Measurements from ENCODE around the gene TRPM7. TPM values are rescaled to one million over a fixed set of nuclear protein-coding genes. Genes with fewer than 3 reads are reported as not detected.
"Not testable (repeated sequence)": the region's sequence is repeated elsewhere in the genome, so short reads cannot be mapped to it uniquely, and the experiment has no call there.

Gene TRPM7
- total and polyA plus RNA-seq, 12 donors, result 6.7 to 42.4 (median 28.1) TPM

DNA sequence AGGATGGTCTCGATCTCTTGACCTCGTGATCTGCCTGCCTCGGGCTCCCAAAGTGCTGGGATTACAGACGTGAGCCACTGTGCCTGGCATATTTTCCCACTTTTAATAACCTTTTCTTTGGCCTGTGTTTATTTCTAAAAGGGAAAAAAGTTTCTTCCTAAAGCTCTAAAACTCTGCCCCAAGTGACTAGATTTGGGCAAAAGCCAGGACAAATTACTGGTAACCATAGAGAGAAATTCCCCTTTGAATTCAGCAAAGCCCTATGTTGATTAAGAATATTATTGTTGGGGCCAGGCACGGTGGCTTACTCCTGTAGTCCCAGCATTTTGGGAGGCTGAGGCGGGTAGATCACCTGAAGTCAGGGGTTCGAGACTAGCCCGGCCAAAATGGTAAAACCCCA is 11.5 kb upstream of the TRPM7 start:
- WGBS, 2 donors, result 76 to 84% methylated on average over 8 of the region's 8 CpGs
- intact Hi-C loops (cut with DNase I), result no loop called here
- no peak for DNase-seq

DNA sequence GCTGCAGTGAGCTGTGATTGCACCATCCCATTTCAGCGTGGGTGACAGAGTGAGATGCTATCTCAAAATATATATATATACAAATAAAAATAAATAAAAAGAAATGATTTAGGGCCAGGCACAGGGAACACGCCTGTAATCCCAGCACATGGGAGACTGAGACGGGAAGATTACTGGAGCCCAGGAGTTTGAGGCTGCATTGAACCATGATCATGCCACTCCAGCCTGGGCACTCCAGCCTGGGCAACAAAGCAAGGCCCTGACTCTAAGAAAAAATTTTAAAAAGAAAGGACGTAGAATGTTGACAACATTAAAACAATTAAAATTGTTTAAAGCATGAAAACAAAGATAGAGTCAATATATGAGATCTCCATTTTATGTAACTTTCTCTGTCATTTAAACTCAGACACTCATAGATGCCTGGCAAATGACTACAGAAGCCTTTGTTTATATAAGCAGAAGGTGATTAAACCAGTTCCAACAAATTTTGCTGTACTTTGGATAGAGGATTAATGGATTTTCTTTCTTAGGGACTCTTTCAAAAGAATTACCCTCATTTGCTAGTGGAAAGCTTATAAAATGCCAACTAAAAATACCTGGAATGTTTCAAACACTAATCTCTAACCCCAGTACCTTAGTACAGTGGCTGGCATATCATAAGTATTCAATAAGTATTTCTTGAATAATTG is 10.7 kb upstream of the TRPM7 start:
- Histone ChIP-seq H3K9me3 (no peaks in the 10 kb centered on the region), H3K4me1 (no peaks in the 10 kb centered on the region), H3K27me3 (no peaks in the 10 kb centered on the region), H3K36me3 (peaks cover 0 to 28% (median 0%) of the 10 kb centered on the region in 9 donors), H3K27ac (no peak overlapping the region), H3K4me3 (no peak overlapping the region)
- DNase-seq (no peak), ATAC-seq (no peak)
- 97 to 98% methylated on average over 4 of the region's 4 CpGs for WGBS, 2 donors
- TF ChIP-seq, protein P1, sequence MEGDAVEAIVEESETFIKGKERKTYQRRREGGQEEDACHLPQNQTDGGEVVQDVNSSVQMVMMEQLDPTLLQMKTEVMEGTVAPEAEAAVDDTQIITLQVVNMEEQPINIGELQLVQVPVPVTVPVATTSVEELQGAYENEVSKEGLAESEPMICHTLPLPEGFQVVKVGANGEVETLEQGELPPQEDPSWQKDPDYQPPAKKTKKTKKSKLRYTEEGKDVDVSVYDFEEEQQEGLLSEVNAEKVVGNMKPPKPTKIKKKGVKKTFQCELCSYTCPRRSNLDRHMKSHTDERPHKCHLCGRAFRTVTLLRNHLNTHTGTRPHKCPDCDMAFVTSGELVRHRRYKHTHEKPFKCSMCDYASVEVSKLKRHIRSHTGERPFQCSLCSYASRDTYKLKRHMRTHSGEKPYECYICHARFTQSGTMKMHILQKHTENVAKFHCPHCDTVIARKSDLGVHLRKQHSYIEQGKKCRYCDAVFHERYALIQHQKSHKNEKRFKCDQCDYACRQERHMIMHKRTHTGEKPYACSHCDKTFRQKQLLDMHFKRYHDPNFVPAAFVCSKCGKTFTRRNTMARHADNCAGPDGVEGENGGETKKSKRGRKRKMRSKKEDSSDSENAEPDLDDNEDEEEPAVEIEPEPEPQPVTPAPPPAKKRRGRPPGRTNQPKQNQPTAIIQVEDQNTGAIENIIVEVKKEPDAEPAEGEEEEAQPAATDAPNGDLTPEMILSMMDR (IDR thresholded peaks at IDR 0.05), result no peak
- intact Hi-C loops (cut with DNase I), result no loop called here

More for the DNA sequence above, 11.5 kb upstream of the TRPM7 start:
- TF ChIP-seq, protein P1 (IDR thresholded peaks at IDR 0.05), result no peak
- ATAC-seq, result no peak
- H3K4me3 ChIP-seq, result no peak overlapping the region
- peaks cover 0 to 33% (median 0%) of the 10 kb centered on the region in 9 donors for H3K36me3 ChIP-seq
- no peaks in the 10 kb centered on the region for H3K27me3 ChIP-seq
- H3K9me3 ChIP-seq, result no peaks in the 10 kb centered on the region
- H3K4me1 ChIP-seq, result no peaks in the 10 kb centered on the region
- no peak overlapping the region for H3K27ac ChIP-seq

DNA sequence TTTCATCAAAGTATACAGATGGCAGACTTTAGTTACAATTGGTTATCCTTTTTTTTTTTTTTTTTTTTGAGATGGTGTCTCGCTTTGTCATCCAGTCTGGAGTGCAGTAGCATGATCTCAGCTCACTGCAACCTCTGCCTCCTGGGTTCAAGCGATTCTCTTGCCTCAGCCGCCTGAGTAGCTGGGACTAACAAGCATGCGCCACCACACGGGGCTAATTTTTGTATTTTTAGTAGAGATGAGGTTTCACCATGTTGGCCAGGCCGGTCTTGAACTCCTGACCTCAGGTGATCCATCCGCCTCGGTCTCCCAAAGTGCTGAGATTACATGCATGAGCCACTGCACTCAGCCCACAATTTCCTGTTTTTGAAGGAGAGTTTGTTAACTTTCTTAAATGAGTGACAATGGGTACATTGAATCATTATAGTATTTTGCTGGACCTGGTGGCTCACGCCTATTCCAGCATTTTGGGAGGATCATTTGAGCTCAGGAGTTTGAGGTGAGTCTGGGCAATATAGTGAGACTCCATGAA is 8.1 kb upstream of the TRPM7 start:
- H3K9me3 ChIP-seq; H3K4me1 ChIP-seq; DNase-seq; H3K27me3 ChIP-seq; H3K27ac ChIP-seq; intact Hi-C loops (cut with DNase I); H3K36me3 ChIP-seq; ATAC-seq; H3K4me3 ChIP-seq: not testable (repeated sequence)
- 94 to 96% methylated on average over 9 of the region's 9 CpGs for WGBS, 2 donors

DNA sequence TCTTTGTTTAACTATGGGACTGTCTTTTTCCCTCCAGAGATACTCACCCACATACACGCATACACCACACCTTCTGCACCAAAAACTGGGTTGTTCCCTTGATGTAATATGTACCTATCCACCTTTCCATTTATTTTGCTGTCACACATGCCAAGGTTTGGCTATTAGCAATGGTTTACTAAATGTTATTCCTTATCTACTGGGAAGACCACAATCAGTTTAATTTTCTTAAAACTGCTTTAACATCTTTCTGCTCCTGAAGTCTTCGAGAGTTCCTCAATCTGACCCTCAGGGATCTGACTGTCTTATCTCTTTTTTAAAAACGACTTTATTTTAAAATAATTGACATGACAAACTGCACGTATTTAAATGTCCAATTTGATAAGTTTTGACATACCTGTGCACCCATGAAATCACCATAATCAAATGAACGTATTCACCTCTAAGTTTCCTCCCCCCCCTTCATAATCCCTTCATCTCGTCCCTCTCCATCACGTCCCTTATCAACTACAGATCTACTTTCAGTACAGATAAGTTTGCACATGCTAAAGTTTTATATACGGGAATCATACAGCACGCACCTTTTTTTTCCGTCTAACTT is 805 bp upstream of the TRPM7 start:
- 41 to 48% methylated on average over 10 of the region's 10 CpGs for WGBS, 2 donors
- Histone ChIP-seq H3K9me3 (no peaks in the 10 kb centered on the region), H3K4me1 (peaks cover 4 to 48% (median 34%) of the 10 kb centered on the region in 9 donors), H3K4me3 (peak overlapping the region; percentile 26 to 96 (median 80)), H3K27me3 (no peaks in the 10 kb centered on the region), H3K27ac (peak overlapping the region; percentile 81 to 98 (median 97)), H3K36me3 (peaks cover 0 to 27% (median 5%) of the 10 kb centered on the region in 9 donors)
- DNase-seq (no peak), ATAC-seq (no peak)
- TF ChIP-seq, protein P1 (IDR thresholded peaks at IDR 0.05), result no peak
- intact Hi-C loops (cut with DNase I), result loop anchor here in 8 of 10 donors (2.0 to 10.0 kb wide), 7 partner anchors 67 to 217 kb away; partner anchors contain the start of genes SPPL2A (in 5 of the 8) and AP4E1 (in 1 of the 8)

Measured in heart right ventricle (tissue), 16 donors.